Upper lobe of left lung (tissue), 6 donors: Measurements from ENCODE around the gene GABRB2. TPM values are rescaled to one million over a fixed set of nuclear protein-coding genes. Genes with fewer than 3 reads are reported as not detected.

Source experiments
- ATAC-seq, 2 donors: fragments of 200-7000 bp; cut with Tn5 transposase; one replicate each; pipeline ENCODE4 v1.9.1; 2022; ENCODE audit warnings: mild to moderate bottlenecking in 2 of 2, moderate library complexity in 2 of 2; ENCODE audit not compliant: low FRiP score in 2 of 2
- DNase-seq, 2 donors: peaks; one replicate each; pipeline ENCODE4 v3.0.0-alpha.2; 2019 to 2020
- H3K27ac ChIP-seq, 4 donors: fragments of 200-600 bp; sonication (generic); one replicate each; pipeline ENCODE4 v1.5.1; 2016 to 2019
- H3K27me3 ChIP-seq, 4 donors: fragments of 200-600 bp; sonication (generic); one replicate each; pipeline ENCODE4 v1.5.1; 2017 to 2019
- H3K36me3 ChIP-seq, 4 donors: fragments of 200-600 bp; sonication (generic); one replicate each; pipeline ENCODE4 v1.5.1; 2016 to 2019
- H3K4me1 ChIP-seq, 4 donors: fragments of 200-600 bp; sonication (generic); one replicate each; pipeline ENCODE4 v1.5.1; 2018 to 2019
- H3K4me3 ChIP-seq, 4 donors: fragments of 200-600 bp; sonication (generic); one replicate each; pipeline ENCODE4 v1.5.1; 2017 to 2019; ENCODE audit warnings: mild to moderate bottlenecking in 2 of 4, moderate library complexity in 1 of 4
- H3K9me3 ChIP-seq, 4 donors: fragments of 200-600 bp; sonication (generic); one replicate each; pipeline ENCODE4 v1.5.1; 2018 to 2019
- EP300 ChIP-seq, 4 donors: sonication (generic); formaldehyde crosslinking; IDR thresholded peaks; one replicate each; pipeline ENCODE4 v1.5.1; 2017; ENCODE audit warnings: antibody characterized with exemption in 4 of 4, control low read depth in 2 of 4
- POLR2A ChIP-seq, 4 donors: fragments of 450-650 bp; IDR thresholded peaks; one replicate each; pipeline ENCODE4 v1.5.1; 2016 to 2017; ENCODE audit warnings: antibody characterized with exemption in 4 of 4, mild to moderate bottlenecking in 2 of 4
- POLR2AphosphoS5 ChIP-seq, 2 donors: sonication (generic); formaldehyde crosslinking; IDR thresholded peaks; one replicate each; pipeline ENCODE4 v1.5.1; 2017; ENCODE audit warnings: antibody characterized with exemption in 2 of 2
- WGBS, 2 donors: methylation state at CpG; one replicate each; pipeline ENCODE4 v1.1.5; 2017 to 2018; 5-methylcytosine and 5-hydroxymethylcytosine counted together
- total RNA-seq, 6 donors: library from RNA; depleted of rRNA in 4 of 6; stranded (reverse); fragments of >200 nt in 4 of 6; gene quantifications; one replicate each; pipeline versions ENCODE4 v1.1.0 to v1.2.1, GENCODE V29; 2016 to 2021
- TF ChIP-seq, protein P1 (sequence below), 6 experiments: fragments of 450-650 bp in 4 of 6; fragments of 200-600 bp in 2 of 6; sonication (generic) in 2 of 6; IDR thresholded peaks; one replicate each; pipeline ENCODE4 v1.5.1; 2016 to 2019; ENCODE audit warnings: antibody characterized with exemption in 6 of 6
- donor health status: DM: no; HTN: no; CAD: no; lungs with moderate emphysema.
- donor health status: DM: no; HTN: yes; CAD: no; lungs with severe emphysema.

Gene GABRB2
- total RNA-seq, 6 donors from 2014 or later, result 0.39 to 1.5 (median 0.63) TPM; not detected in 1

DNA sequence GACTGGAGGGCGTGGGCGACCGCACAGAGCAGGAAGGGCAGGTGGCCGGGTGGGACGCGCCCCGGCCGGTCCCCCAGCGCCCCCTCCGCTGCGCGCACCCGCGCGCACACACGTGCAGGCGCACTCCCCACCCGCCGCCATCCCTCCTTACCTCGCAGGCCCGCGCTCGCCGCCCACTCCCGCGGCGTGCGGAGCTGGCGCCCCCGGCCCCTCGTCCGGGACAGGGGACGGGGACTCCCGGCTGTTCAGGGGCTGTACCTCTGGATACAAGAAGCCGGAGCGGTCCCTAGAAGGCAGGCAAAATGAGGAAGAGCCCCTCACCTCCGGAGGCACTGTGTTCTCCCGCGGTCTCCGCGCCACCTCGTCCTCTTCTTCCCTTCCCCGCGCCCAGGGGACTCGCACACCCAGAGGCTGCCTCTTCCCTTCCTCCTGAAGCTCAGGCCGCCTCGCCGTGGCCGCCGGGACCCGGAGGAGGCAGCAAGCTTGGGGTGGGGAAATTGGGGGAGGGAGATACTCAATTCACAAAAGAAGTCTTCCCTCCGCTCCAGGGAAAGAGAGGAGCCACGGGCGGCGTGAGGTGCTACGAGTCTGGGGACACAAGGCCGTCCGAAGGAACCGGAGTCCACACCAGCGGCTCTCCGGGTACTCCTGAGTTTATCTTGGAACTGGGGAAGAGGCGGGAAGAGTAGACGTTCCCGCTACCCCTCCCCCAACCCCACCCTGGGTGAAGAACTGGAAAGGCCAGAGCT, 1.4 kb upstream of the GABRB2 start:
- H3K27ac ChIP-seq, result no peak overlapping the region
- peaks cover 0 to 21% (median 8%) of the 10 kb centered on the region in 4 donors for H3K27me3 ChIP-seq
- 1% methylated on average over 15 to 31 of the region's 64 CpGs for WGBS, 2 donors
- ATAC-seq (peak; percentile 24 to 45), DNase-seq (peak; percentile 20 to 85)
- no peaks in the 10 kb centered on the region for H3K9me3 ChIP-seq
- TF ChIP-seq POLR2AphosphoS5 (IDR thresholded peaks at IDR 0.05) (no peak), POLR2A (IDR thresholded peaks at IDR 0.05) (no peak), EP300 (IDR thresholded peaks at IDR 0.05) (no peak)
- TF ChIP-seq, protein P1, sequence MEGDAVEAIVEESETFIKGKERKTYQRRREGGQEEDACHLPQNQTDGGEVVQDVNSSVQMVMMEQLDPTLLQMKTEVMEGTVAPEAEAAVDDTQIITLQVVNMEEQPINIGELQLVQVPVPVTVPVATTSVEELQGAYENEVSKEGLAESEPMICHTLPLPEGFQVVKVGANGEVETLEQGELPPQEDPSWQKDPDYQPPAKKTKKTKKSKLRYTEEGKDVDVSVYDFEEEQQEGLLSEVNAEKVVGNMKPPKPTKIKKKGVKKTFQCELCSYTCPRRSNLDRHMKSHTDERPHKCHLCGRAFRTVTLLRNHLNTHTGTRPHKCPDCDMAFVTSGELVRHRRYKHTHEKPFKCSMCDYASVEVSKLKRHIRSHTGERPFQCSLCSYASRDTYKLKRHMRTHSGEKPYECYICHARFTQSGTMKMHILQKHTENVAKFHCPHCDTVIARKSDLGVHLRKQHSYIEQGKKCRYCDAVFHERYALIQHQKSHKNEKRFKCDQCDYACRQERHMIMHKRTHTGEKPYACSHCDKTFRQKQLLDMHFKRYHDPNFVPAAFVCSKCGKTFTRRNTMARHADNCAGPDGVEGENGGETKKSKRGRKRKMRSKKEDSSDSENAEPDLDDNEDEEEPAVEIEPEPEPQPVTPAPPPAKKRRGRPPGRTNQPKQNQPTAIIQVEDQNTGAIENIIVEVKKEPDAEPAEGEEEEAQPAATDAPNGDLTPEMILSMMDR (IDR thresholded peaks at IDR 0.05), result no peak
- H3K36me3 ChIP-seq, result no peaks in the 10 kb centered on the region
- H3K4me3 ChIP-seq, result peak overlapping the region in 3 of 4 donors; percentile 32 to 53 (median 49)
- H3K4me1 ChIP-seq, result peaks cover 7 to 29% (median 19%) of the 10 kb centered on the region in 4 donors

DNA sequence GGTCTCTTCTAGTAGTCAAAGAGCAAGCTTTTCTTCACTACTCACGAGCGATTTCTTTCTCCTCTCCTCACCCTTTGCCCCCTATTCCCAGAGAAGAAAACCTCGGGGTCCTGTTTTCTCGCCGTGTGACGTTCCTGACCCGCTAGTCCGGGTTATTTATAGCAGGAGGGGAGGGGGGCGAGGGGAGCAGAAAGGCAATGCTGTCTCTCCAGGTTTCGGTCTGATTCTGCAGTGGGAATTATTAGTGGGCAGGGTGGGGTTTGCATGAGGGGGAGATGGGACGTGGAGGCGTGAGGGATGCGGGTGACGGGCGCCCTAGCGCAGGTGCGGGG, 847 bp upstream of the GABRB2 start:
- Histone ChIP-seq H3K9me3 (no peaks in the 10 kb centered on the region), H3K4me3 (peak overlapping the region in 3 of 4 donors; percentile 32 to 53 (median 49)), H3K4me1 (peaks cover 7 to 29% (median 19%) of the 10 kb centered on the region in 4 donors), H3K36me3 (no peaks in the 10 kb centered on the region), H3K27ac (no peak overlapping the region), H3K27me3 (peaks cover 0 to 21% (median 8%) of the 10 kb centered on the region in 4 donors)
- WGBS, 2 donors, result 1 to 4% methylated on average over 16 to 17 of the region's 17 CpGs
- no peak for DNase-seq
- TF ChIP-seq EP300 (IDR thresholded peaks at IDR 0.05) (no peak), POLR2AphosphoS5 (IDR thresholded peaks at IDR 0.05) (no peak), POLR2A (IDR thresholded peaks at IDR 0.05) (no peak)
- TF ChIP-seq, protein P1 (IDR thresholded peaks at IDR 0.05), result no peak
- no peak for ATAC-seq

DNA sequence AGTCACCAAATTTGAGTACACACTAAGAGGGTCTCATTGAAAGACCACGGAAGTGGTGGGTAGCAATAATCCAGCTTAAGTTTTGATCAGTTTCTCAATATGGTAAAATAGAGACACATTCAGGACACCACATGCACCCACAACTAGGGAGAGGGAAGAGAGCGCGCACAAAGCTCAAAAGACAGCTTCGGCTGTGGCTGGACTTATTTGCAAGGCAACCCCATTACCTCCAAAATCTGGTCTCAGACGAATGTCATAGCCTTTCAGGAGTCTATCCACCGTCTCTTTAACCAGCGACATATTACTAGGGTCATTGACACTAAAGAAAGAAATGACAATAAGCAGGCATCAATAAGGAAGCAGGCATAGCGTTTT, 443 bp downstream of the GABRB2 start:
- no peaks in the 10 kb centered on the region for H3K36me3 ChIP-seq
- H3K4me3 ChIP-seq, result peak overlapping the region in 3 of 4 donors; percentile 32 to 53 (median 49)
- TF ChIP-seq POLR2AphosphoS5 (IDR thresholded peaks at IDR 0.05), result no peak
- TF ChIP-seq EP300 (IDR thresholded peaks at IDR 0.05), result no peak
- no peak for TF ChIP-seq POLR2A (IDR thresholded peaks at IDR 0.05)
- peaks cover 7 to 29% (median 19%) of the 10 kb centered on the region in 4 donors for H3K4me1 ChIP-seq
- WGBS, 2 donors, result 7 to 15% methylated on average over 6 to 8 of the region's 8 CpGs
- no peak overlapping the region for H3K27ac ChIP-seq
- DNase-seq (no peak), ATAC-seq (no peak)
- no peaks in the 10 kb centered on the region for H3K9me3 ChIP-seq
- H3K27me3 ChIP-seq, result peaks cover 0 to 21% (median 8%) of the 10 kb centered on the region in 4 donors

DNA sequence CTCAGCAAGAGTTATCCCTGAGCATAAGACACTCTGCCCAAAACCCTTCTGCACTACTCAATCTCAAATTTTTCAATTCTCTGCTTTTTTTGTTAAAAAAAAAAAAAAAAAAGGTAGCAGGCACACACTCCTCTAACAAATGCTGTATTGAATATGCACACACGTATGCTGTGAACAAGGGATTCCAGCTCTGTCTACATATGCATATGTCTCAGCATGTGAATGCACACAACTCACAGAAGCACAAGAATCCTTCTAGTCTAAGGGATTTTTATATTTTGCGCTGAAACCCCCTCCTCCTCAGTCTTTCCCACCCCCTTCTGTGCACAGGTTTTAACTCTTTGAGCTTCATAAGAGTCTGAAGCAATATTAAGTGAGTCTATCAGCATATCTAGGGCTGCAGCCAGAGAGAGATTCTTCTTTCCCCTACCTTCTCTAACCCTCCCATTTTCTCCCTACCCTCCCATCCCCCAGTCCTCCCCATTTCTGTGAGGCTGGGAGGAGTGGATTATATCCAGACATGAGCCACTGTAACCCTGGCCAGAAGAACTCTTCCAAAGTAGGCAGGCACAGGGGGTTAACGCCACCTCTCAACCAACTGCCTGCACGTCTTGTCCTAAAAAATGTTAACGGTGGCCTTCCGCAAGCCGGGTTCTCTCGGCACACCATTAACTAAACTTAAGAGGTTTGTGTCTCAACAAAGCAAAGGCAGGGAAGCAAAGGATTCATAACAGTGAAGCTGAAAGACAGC, 1.0 kb downstream of the GABRB2 start:
- peaks cover 0 to 21% (median 8%) of the 10 kb centered on the region in 4 donors for H3K27me3 ChIP-seq

More for the DNA sequence above, 1.0 kb downstream of the GABRB2 start:
- Histone ChIP-seq H3K9me3 (no peaks in the 10 kb centered on the region), H3K4me1 (peaks cover 7 to 29% (median 19%) of the 10 kb centered on the region in 4 donors), H3K27ac (no peak overlapping the region), H3K36me3 (no peaks in the 10 kb centered on the region), H3K4me3 (peak overlapping the region in 2 of 4 donors; percentile 49 to 53)
- WGBS, 2 donors, result 9 to 18% methylated on average over 8 of the region's 8 CpGs
- no peak for DNase-seq
- TF ChIP-seq POLR2A (IDR thresholded peaks at IDR 0.05) (no peak), EP300 (IDR thresholded peaks at IDR 0.05) (no peak), POLR2AphosphoS5 (IDR thresholded peaks at IDR 0.05) (no peak)
- TF ChIP-seq, protein P1 (IDR thresholded peaks at IDR 0.05), result no peak
- ATAC-seq, result no peak
